Hematopoietic multipotent progenitor cell treated with erythropoietin and hydrocortisone succinate and interleukin-3 and kit ligand, for 6 days (in vitro differentiated cells): Measurements from ENCODE around the gene CACNA2D1.
"Not testable (repeated sequence)": the region's sequence is repeated elsewhere in the genome, so short reads cannot be mapped to it uniquely, and the experiment has no call there.

Experiments
- DNase-seq: peaks from one replicate; pipeline ENCODE4 v3.0.0-alpha.2; 2015

The CACNA2D1 gene

DNA sequence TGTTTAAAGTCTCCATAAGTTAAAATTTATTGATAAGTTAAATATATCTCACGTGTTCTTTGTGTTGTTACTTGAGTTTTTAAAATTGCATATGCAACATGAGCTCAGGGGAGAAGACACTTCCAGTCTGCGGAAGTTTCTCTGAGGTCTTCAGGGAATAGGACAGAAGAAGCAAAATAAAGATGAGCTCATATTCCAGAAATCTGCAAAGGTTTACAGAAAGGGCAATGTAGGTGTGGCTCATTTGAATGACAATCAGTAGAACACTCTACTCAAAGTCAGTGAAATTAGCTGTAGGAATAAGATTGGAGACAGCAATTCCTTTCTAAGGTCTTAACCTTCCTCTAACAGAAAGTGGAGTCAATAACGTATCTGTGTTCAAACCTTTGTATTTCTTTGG, 53.7 kb downstream of the CACNA2D1 start:
- no peak for DNase-seq

DNA sequence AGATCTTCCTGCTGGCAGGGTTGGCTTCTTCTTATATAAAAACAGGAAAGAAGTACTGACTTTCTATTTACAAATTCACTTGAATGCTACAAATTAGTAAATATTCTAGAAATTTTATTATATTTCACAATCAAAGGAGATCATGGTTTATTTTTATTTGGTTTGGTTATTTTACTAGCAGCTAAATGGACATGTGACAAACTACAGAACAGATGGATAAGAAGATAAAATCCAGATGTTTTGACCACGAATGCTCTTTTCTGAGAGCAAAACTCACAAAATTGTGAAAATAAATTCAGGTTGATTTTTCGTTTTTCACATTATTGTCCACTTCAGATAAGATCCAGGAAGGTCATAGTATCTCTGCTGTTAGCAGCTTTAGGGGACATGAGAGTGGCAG, 55.4 kb downstream of the CACNA2D1 start:
- DNase-seq = no peak

DNA sequence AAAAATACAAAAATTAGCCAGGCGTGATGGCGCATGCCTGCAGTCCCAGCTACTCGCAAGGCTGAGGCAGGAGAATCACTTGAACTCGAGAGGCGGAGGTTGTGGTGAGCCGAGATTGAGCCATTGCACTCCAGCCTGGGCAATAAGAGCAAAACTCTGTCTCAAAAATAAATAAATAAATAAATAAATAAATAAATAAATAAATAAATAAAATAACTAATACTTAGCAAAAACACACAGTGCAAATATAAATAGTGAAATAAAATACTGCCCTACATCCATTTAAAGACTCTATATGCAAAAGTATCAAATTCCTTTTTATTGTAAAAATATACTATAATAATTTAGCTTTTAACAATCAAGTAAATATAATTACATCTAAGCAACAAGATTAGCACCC, 57.0 kb downstream of the CACNA2D1 start:
- DNase-seq = not testable (repeated sequence)

DNA sequence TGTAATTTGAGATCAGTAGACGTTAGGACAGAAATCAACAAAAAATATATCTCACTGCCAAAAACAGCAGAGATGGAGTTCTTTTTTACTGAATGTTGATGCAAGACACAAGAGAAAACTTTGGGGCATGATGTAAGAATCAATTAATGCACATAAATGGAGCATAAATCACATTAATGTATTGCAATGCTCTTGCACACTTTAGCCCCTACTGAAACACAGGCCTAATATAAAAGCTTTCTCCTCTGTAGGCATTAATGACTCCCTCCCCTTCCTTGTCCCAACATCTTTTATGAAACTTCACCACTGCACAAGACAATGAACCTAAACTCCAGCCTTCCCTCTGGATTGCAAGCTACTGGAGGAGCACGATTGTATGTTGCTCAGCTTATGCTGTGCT, 58.8 kb downstream of the CACNA2D1 start:
- no peak for DNase-seq

DNA sequence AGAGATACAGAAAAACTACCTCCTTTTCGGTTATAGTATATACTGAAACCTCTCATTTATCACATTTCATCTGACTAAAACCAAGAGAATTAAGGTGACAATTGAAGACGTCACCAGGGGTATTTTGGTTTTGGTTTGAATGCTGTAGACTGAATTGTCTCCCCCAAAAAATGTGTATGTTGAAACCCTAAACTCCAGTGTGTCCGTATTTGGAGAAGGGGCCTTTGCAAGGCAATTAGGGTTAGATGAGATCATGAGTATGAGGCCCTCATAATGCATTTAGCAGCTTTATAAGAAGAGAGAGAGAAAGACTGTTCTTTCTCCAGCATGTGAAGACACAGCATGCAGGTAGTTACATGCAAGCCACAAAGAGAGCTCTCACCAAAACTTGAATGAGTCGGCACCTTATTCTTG, 59.5 kb downstream of the CACNA2D1 start:
- DNase-seq = no peak

DNA sequence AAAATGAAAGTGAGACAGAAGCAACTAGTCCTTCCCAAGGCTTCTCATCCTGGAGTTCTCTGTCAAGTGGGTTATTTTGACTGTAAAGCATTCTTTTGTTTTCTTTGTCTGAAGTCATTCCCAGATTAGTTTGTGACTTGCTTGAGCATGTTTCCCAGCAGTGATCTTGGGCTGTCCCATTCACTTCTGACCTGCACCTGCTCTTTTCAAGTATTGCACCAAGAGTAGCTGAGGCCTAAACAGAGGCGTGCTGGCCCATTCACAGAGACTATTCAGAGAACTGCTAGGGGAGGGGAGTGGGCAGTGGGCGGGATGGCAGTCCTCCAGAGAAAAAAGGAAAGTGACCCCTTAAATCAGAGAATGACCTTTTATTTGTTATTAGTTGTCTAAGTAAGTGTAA, 61.3 kb downstream of the CACNA2D1 start:
- DNase-seq = no peak

DNA sequence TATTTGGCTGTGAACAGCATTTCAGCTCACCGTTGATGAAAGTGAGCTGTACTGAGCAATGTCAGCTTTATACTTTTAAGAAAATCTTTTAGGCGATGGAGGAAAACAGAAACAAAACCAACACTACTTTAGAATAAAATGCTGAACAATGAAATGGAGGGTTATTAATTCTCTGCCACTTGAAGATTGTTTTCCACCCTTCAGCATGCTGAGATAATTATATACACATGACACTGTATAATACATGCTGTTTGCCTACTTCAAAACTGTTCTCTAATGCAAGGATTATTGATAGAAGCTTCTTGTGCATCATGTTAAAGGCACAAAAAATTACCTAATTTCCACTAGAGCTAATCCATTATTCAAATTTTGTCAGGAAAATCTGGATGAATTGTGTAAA, 66.8 kb downstream of the CACNA2D1 start:
- DNase-seq = no peak

DNA sequence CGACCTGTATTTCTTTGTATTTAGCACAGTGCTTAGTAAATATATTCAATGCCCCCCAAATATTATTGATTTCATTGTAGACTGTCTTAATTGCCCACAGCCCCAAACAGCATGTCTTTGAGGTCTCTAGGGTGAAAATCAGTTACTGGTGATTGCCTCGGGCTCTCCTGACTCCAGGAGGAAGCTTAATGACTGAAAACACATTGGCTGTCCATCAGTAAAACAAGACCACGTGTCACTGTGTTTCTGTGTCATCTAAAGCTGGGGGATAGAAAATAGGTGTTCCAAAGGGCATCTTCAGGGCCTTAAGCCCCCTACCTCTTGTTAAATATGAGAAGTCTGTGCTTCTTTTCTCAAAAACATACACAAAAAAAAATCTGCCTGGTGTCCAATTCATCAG, 67.9 kb downstream of the CACNA2D1 start:
- DNase-seq = no peak

DNA sequence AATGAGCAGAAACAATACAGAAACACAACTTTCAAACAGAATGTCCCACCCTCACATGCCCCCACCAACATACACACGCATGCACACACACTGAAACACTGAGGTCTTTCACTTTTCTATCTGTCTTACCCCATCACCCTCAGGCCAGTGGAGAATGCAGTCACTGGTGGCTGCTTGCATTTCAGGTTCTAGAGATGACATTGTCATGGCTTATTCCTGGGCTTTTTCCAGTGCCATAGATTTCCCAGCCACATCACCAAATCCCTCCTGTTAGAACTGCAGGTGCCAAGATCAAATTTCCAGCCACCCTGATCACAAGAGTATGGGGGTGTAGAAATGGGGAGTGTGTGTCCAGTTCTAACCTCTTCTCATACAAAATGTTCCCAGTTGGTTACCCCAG, 68.4 kb downstream of the CACNA2D1 start:
- no peak for DNase-seq

DNA sequence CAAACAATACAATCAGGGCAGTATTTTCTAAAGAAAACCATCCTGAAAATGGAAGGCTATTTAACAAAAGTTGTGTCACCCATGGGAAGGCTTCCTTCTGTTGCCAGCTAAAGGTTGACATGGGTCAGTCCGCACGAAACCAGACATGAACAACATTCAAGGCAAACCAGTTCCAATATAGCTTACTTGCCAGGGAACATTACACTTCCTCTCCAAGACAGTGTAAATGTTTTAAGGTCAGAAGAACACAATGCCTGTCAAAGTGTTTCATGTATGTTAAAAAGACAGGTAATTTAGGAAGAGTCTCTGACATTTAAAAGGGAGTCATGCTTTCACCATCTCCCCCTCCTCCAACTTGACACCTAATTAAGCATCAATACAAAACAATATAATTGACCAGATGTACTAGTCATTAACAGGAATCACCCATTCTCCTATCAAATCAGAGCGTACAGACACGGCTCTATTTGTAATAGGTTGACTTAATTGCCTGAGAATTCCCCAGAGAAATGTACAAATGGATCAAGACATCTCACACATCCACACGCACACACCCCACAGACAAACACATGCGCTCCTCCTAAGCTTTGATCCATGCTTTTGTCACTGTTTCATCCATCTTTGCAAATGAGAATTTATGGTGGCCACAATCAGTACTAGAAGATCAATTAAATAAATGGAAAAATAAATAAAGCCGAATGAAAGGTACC, 69.5 kb downstream of the CACNA2D1 start:
- DNase-seq = no peak

DNA sequence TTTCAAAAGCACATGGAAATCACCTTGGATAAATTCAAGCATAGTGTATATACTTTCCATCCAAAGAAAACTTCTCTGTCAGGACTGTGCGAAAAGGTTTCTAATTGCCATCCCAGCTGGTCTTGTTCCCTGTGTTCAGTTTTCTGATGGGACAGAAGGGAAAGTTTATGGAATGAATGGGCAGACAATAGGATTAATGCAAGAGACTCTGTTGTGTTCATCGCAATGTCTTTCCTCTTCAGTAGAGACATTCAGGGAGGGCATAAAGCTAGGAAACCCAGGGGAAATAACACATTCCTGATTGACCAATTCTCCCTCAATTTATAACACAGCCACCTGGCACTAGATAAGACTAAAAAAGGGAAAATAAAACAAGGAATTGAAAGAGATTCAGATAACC, 78.9 kb downstream of the CACNA2D1 start:
- DNase-seq = no peak

DNA sequence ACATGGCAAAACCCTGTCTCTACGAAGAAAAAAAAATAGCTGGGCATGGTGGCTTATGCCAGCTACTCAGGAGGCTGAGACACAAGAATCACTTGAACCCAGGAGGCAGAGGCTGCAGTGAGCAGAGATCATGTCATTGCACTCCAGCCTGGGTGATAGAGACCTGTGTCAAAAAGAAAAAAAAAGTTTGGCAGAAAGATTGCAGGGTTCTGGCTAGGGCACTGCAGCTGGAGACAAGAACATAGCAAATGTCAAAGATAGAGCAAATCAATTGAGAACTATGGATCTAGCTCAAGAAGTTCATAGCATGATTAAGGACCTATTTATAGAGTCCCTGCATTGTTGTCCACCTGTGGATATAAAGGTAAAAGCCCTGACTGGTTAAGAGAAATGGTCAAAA, 79.5 kb downstream of the CACNA2D1 start:
- DNase-seq = no peak

DNA sequence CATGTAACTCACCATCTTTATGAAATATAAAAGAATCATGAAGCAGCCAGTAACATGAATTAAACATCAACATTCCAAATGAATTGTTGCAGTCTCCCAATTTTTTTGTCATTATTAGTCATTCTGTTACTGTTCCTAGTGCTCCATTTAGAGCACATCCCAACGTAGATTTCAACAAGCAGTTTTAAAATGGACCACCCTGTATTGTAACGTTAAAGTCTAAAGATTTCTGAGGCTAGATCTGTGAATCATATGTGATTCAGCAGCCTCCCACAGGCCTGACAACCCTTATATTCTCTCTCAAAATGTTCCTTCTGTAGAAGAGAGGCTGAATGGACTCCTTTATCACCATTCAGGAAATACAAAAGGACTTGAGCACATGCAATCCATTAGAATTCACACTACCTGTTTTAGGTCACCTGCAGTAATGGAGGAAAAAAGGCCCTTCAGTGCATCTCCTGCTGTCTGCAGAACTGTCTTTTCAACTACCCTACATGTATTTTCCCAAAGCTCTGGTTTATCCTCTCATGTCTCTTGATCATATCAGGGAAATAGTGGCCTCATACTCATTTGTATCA, 81.4 kb downstream of the CACNA2D1 start:
- DNase-seq = no peak

DNA sequence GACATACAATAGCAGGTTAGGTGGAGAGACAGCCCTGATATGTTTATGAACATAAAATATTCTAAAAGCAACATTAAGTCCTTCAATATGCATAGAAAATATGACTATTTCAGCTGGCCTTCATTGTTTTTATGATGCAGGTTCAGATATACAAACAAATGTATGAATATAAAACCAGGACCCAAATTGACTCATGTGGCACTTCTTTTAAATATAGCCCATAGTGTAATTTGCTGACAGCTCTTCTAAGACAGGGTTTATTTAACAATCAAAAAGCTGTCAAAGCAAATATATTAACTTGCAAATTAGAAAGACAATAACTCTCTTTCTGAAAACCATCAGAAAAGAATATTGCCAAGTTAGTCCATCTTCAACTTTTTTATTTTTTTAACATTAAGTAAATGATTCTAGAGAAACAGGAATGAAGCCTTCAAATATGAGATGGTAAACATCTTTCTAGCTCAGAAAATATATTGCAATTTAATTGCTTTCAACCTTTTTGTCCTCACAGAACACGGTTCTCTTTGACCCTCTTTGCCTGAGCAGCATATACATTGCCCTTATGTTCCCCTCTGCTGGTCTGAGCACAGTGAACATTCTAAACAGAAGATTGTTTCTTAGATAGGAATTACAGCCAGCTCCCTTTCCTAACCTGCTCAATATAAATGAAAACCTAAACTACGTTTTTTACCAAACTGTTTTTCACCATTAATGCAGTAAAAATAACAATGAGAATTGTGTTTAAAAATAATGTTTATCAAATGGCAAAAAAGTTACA, 82.8 kb downstream of the CACNA2D1 start:
- DNase-seq = no peak

DNA sequence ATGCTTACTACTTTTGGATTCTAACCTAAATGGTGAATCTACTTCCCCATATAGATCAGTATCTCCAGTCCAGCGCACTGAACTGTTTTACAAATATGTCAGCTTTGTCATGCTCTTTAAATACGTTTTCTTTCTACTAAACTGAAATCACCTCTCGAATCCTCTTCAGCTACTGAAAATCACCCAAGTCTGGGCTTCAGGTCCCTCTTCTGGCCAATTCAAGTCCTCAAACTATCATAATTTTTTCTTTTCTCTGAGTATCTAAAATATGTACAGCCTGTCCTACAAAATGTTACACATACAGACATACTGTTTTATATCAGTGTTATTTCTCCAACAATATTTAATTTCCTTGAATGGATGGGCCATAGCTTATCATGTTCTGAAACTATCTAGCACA, 84.2 kb downstream of the CACNA2D1 start:
- no peak for DNase-seq

DNA sequence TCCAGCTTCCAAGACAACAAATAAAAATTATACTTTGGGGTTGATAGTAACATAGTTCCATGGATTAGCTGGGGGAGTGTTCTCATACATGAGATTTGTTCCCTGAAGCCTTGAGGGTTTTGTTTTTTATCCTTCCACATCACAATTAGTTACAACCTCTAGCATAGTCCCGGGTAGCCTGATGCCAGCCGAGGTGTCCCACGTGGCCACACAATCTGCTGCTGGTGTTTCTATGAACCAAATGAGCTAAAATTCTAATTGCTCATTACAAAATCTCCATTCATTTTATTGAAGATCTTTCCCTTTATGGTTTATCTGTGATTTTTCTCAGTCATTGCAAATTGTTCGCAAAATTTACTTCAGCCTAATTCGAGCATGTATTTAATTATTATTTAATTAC, 84.7 kb downstream of the CACNA2D1 start:
- no peak for DNase-seq

DNA sequence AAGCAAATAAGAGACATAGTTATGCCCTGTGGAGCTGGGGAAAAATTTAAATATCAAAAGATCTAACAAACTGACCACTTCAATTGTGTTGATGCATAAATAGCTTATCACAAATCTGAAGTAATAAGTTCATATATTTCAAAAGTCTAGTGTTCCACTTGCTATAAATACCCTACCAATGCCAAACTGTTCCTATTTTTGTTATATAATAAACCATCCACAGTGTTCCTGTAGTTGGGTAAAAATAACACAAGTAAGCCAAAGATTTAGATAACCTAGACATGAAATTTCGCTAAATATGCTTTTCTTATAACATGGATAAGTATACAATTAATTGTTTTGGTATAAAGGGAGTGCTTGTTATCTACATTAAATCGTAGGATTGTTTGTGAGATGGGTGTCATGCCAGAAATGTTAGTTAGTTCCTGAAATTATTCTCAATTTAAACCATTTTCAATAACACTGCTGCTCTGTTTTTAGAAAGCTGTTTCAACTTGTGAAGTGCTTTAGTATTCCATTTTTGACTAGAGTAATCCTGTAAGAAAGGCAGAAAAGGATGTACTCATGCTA, 85.5 kb downstream of the CACNA2D1 start:
- no peak for DNase-seq

DNA sequence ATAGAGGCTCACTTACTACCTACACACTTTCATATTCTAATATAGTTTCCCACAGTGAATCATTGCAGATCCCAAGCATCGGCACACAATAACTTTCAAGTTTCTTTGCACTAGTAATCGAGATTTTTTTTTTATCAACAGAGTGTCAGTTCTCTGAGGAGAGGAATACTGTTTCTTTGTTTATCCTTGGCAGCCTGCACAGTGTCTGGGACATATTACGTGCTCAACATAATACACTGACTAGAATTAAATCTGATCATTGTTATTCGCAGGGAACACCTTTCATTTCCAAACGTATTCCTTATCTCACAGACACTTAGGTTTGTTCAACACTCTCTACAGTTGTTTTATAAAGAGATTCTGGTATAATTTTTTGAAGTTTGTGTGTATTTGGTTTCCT, 95.3 kb downstream of the CACNA2D1 start:
- no peak for DNase-seq

DNA sequence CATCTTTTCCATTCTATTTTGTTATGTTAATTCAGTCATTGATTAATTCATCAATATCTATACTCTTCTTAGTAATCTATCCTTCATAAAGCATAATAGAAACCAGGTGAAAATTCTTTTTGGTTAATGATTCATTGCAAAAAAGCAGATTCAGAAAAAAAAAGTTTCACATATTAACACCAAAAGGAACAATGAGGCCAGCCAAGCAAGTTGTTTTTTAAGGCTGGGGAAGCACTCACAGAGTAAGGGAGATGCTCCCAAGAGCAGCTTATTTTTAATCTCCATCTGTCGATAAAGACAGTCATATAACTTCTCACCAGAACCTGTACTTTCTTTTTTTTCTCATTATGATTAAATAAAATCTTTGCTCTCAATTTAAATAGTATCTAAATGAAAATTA, 95.8 kb downstream of the CACNA2D1 start:
- DNase-seq = no peak

DNA sequence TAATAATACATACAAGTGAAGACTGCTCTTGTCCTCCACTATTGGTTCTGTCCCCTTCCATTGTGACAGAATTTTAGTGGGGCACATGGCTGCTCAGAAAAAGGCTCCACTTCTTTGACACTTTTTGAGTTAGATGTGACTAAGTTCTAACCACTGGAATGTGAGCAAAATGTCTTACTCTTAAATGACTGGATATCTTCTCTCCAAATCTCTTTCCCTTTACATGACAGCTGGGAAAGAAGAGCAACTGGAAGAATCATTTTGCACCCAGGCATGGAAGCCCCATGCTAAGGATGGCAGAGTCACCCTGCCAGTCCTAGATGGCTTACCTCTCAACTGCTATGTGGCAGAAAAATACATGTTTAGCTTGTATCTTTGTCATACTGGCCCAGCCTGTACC, 97.7 kb downstream of the CACNA2D1 start:
- DNase-seq = no peak

DNA sequence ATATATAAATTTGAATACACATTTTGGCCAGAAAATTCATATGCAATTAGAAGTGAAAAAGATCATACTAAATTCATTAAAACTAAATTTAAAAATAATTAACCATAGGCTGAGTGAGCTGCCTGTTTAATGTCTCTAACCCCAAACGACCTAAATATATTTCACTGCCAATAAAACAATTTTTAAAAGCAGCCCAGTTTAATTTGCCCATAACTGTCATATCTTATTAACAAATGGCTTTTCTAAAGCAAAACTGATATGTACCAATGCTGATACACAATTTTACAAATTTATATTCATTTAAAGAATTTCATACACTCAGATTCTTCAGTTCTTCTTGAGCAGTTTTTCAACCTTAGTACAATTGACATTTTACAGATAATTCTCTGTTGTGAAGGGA, 99.9 kb downstream of the CACNA2D1 start:
- no peak for DNase-seq

DNA sequence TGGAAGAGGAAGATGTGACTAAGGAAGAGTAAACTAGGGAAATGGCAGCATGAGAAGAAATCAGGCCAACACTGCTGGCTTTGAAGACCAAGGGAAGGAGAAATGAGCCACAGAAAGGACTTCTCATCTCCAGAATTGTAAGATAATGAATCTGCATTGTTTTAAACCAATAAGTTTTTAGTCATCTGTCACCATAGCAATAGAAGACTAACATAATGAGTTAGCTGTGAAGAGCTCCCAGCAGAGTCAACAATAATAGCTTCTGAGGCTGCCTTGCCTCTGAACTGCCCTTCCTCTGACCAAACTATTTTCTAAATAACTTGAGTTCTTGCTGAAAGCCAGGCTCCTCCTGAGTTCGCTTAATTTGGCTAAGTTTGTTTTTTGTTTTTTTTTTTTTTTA, 103.6 kb downstream of the CACNA2D1 start:
- DNase-seq = no peak

DNA sequence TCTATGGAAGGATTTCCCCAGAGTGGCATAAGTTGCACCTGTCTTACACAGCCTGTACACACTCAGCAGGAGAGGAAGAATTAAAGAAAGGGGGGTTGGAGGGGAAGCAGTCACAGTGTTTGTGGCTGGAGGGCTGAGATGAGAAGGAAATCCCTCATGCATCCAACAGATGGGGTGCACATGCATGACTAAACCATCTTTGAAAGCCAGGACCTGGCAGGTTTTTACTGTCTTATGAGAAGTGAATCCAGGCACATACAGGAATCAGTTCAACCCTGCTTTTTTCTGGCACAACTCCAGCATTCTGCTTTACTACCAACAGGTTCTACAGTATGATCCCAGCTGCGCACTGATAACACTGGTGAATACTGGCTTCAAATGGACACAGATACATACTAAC, 107.7 kb downstream of the CACNA2D1 start:
- DNase-seq = peak; percentile 19

DNA sequence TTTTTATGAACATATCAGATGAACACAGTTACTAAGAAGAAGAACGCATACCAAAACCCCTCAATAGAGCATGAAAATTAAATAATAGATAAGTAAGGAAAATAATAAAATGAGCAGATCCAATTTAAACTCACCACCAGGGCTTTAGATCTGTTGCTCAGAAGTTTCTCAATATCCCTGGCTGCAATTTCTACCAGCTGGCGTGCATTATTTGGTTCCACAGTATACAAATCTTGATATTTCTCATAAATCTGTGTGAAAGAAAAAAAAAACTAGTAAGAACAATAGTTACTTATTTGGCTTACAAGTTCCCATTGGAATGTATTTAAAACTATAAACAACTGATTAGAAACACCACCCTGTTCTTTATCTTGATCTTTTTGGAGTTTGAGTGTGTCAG, 108.6 kb downstream of the CACNA2D1 start:
- DNase-seq = no peak
